Measurements from ENCODE around the gene IGF1.

The IGF1 gene

DNA sequence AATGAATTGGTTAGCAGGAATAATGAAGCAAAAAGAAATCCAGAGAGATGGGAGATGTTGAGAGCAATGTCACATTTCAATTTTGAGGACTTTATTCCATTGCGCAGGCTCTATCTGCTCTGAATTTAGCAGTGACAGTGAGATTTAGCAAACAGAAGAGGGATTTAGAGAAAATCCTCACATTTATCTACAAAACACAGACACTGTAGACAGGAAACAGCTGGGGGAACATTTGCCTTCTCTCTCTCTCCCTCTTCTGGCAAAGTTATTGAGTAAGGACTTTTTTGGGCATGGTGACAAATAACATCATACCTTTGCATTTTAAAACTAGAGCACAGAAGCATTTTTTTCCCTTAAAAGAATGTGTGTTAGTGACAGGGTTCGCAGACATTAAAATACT, at the start of gene IGF1:
IGF1 (minus strand) TSS at position 158 of the 400 bp plus-strand sequence. CDS start 182 bp downstream, outside the sequence.
- H3K27ac ChIP-seq, result no peak within 1 kb of the TSS
- no peak for DNase-seq

DNA sequence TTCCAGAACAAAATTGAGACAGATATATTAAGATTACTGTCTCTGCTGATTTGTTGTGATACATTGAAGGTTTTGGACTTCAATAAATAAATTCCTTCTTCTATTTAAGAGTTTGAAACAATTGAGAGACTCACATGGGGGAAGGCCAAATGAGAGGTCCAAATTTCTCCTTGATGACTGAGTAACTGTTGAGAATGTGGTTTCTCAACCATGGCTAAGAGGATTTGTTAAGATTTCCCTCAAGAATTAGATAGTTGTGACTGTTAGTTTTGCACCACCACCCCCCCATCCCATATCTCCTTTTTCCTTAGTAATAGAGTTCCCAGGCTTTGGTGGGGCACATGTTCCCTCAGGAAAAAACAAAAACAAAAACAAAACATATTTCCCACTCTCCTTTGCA, 47.7 kb upstream of the IGF1 start:
- in situ Hi-C loops (cut with HindIII; ENCODE audit: low pct_ligation_motif_present, low sequenced_read_pairs), result no loop called here
- Histone ChIP-seq H3K36me3 (replicated peaks) (no peaks in the 10 kb centered on the region), H3K4me3 (ENCODE audit: low read depth, low read length) (no peak overlapping the region), H3K27ac (no peak overlapping the region), H3K27me3 (replicated peaks) (no peaks in the 10 kb centered on the region)
- TF ChIP-seq, protein P1, sequence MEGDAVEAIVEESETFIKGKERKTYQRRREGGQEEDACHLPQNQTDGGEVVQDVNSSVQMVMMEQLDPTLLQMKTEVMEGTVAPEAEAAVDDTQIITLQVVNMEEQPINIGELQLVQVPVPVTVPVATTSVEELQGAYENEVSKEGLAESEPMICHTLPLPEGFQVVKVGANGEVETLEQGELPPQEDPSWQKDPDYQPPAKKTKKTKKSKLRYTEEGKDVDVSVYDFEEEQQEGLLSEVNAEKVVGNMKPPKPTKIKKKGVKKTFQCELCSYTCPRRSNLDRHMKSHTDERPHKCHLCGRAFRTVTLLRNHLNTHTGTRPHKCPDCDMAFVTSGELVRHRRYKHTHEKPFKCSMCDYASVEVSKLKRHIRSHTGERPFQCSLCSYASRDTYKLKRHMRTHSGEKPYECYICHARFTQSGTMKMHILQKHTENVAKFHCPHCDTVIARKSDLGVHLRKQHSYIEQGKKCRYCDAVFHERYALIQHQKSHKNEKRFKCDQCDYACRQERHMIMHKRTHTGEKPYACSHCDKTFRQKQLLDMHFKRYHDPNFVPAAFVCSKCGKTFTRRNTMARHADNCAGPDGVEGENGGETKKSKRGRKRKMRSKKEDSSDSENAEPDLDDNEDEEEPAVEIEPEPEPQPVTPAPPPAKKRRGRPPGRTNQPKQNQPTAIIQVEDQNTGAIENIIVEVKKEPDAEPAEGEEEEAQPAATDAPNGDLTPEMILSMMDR (IDR thresholded peaks at IDR 0.05; ENCODE audit: low read depth, low read length, missing control alignments), result no peak
- no peak for DNase-seq

More for the DNA sequence above, at the start of gene IGF1:
- no peak within 1 kb of the TSS for H3K4me3 ChIP-seq (ENCODE audit: low read depth, low read length)
- no peaks in the 10 kb centered on the region for H3K36me3 ChIP-seq (replicated peaks)
- TF ChIP-seq, protein P1 (IDR thresholded peaks at IDR 0.05; ENCODE audit: low read depth, low read length, missing control alignments), result no peak
- in situ Hi-C loops (cut with HindIII; ENCODE audit: low pct_ligation_motif_present, low sequenced_read_pairs), result no loop called here
- H3K27me3 ChIP-seq (replicated peaks), result no peaks in the 10 kb centered on the region

DNA sequence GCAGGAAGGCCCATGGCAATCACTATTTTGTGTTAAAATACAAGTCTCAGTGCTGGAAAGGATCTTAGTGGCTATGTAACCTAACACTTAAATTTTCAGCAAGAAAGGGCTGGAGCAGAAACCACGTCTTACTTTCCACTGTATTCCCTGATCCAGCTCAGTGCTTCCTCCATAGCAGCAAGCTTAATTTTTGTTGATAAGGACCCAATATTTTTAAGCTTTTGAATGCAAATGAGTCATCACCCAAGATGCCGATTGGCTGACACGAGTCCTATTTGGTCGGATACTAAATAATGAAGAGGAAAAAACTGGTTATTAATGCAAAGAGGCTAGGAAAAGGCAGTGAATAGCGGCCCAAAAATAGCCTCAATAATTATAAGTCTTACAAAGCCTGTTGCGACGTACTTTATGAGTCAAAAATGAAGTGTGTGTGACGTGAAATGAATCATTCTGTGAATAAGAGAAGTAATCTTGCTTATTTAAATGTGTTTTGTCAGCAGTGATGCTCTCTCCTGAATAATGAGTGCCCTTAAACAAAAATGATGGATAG, 46.9 kb upstream of the IGF1 start:
- H3K27me3 ChIP-seq (replicated peaks), result no peaks in the 10 kb centered on the region
- in situ Hi-C loops (cut with HindIII; ENCODE audit: low pct_ligation_motif_present, low sequenced_read_pairs), result no loop called here
- no peaks in the 10 kb centered on the region for H3K36me3 ChIP-seq (replicated peaks)
- no peak overlapping the region for H3K27ac ChIP-seq
- TF ChIP-seq, protein P1 (IDR thresholded peaks at IDR 0.05; ENCODE audit: low read depth, low read length, missing control alignments), result no peak
- DNase-seq, result no peak
- no peak overlapping the region for H3K4me3 ChIP-seq (ENCODE audit: low read depth, low read length)

DNA sequence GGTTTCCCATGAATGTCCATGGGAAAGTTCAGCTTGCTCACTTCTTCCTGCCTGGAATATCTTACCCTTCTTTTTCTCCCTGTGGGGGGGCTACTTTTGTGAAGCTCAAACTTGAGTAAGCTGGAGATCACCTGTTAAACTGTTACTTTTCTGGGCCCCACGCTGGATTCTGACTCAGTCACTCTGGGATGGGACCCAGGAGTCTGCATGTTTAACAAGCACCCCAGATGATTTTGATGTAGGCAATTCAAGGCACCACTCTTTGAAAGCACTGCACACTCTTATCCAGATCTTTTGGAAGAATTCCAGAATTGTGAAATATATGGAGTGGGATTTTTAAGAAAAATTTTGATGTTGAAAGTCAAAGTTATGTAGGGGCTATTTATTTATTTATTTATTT, 46.3 kb upstream of the IGF1 start:
- DNase-seq, result no peak
- TF ChIP-seq, protein P1 (IDR thresholded peaks at IDR 0.05; ENCODE audit: low read depth, low read length, missing control alignments), result no peak
- in situ Hi-C loops (cut with HindIII; ENCODE audit: low pct_ligation_motif_present, low sequenced_read_pairs), result no loop called here
- no peak overlapping the region for H3K27ac ChIP-seq
- no peak overlapping the region for H3K4me3 ChIP-seq (ENCODE audit: low read depth, low read length)
- H3K36me3 ChIP-seq (replicated peaks), result no peaks in the 10 kb centered on the region
- H3K27me3 ChIP-seq (replicated peaks), result no peaks in the 10 kb centered on the region

DNA sequence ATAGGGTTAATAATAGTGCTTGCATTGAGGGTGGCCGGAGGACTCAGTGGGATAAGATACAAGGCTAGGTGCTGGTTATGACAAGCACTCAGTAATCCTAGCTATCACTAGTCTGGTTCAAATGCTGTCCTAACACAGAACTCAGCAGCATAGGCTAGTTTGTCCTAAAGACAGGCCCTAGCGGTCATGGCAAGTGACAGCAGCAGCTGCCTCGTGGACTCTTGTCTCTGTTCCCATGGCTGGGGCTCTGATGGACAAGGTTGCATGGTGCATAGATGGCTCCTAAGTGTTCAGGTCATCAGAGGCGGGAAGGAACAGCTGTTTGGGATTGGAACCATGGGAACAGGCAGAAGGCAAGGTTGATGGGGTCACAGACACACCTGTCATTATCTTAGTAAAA, 42.4 kb upstream of the IGF1 start:
- Histone ChIP-seq H3K4me3 (ENCODE audit: low read depth, low read length) (no peak overlapping the region), H3K27me3 (replicated peaks) (no peaks in the 10 kb centered on the region), H3K36me3 (replicated peaks) (no peaks in the 10 kb centered on the region), H3K27ac (no peak overlapping the region)
- no peak for DNase-seq
- TF ChIP-seq, protein P1 (IDR thresholded peaks at IDR 0.05; ENCODE audit: low read depth, low read length, missing control alignments), result no peak
- in situ Hi-C loops (cut with HindIII; ENCODE audit: low pct_ligation_motif_present, low sequenced_read_pairs), result no loop called here

DNA sequence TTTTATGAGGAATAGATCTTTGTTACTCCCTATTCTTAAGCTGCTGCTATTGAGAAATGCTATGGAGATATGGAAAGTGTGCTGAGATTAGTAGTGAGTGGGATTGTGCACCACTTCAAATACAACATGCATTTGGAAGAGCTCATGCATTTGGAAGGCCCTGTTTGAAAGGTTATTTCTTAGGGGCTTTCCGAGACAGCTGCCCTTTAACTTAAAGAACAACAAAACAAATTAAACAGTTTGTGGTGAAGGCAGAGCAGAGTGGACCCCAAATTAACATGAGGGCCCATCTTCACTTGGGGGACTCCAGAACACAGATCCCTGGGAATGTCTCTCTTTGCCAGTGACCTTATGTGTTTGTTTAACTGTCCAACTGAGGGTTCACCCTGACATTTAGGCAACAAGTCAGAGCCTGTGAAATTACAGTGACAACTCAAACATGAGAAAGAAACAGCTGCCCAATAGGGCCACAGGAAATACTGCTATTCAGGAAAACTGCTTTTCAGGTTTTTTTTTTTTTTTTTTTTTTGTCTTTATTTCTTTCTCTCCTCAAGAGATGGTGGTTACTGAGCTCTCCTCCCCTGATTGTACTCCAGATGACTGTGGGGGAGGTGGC, 41.4 kb upstream of the IGF1 start:
- H3K36me3 ChIP-seq (replicated peaks), result no peaks in the 10 kb centered on the region
- no peak for DNase-seq
- in situ Hi-C loops (cut with HindIII; ENCODE audit: low pct_ligation_motif_present, low sequenced_read_pairs), result no loop called here
- H3K27ac ChIP-seq, result no peak overlapping the region
- TF ChIP-seq, protein P1 (IDR thresholded peaks at IDR 0.05; ENCODE audit: low read depth, low read length, missing control alignments), result no peak
- no peak overlapping the region for H3K4me3 ChIP-seq (ENCODE audit: low read depth, low read length)
- no peaks in the 10 kb centered on the region for H3K27me3 ChIP-seq (replicated peaks)
